Spleen (tissue), 11 donors: ENCODE data around the gene CDH18. TPM values are rescaled to one million over a fixed set of nuclear protein-coding genes. Genes with fewer than 3 reads are reported as not detected.

Experiments used
- DNase-seq: peaks from one replicate; pipeline ENCODE4 v3.0.0-alpha.2; 2020
- H3K27ac ChIP-seq, 8 donors: fragments of 200-600 bp; sonication (generic) in 7 of 8; 1 replicate in 4 of 8; 2 replicates in 4 of 8; pipeline versions ENCODE4 v1.5.0 to v1.8.0; 2016 to 2021; ENCODE audit warnings: inconsistent platforms in 4 of 8, mild to moderate bottlenecking in 4 of 8, moderate library complexity in 1 of 8
- H3K27me3 ChIP-seq, 7 donors: fragments of 200-600 bp; sonication (generic) in 6 of 7; replicated peaks in 1 of 7; 1 replicate in 4 of 7; 2 replicates in 3 of 7; pipeline versions ENCODE4 v1.5.0 to v1.8.0; 2016 to 2021; ENCODE audit warnings: inconsistent platforms in 3 of 7, mild to moderate bottlenecking in 1 of 7
- H3K36me3 ChIP-seq, 6 donors: fragments of 200-600 bp; sonication (generic) in 5 of 6; 1 replicate in 4 of 6; 2 replicates in 2 of 6; pipeline versions ENCODE4 v1.5.0 to v1.8.0; 2016 to 2021; ENCODE audit warnings: inconsistent platforms in 2 of 6
- H3K4me1 ChIP-seq, 6 donors: fragments of 200-600 bp; sonication (generic) in 5 of 6; 1 replicate in 3 of 6; 2 replicates in 3 of 6; pipeline versions ENCODE4 v1.5.0 to v1.8.0; 2016 to 2021; ENCODE audit warnings: inconsistent platforms in 3 of 6
- H3K4me3 ChIP-seq, 8 donors: fragments of 200-600 bp; sonication (generic) in 7 of 8; 1 replicate in 4 of 8; 2 replicates in 4 of 8; pipeline versions ENCODE4 v1.5.0 to v1.8.0; 2016 to 2021; ENCODE audit warnings: inconsistent platforms in 4 of 8, mild to moderate bottlenecking in 4 of 8, moderate library complexity in 2 of 8
- H3K9me3 ChIP-seq, 8 donors: fragments of 200-600 bp; sonication (generic) in 7 of 8; 1 replicate in 4 of 8; 2 replicates in 4 of 8; pipeline versions ENCODE4 v1.5.0 to v1.8.0; 2016 to 2021; ENCODE audit warnings: inconsistent platforms in 4 of 8
- POLR2A ChIP-seq, 3 donors: fragments of 450-650 bp; IDR thresholded peaks; one replicate each; pipeline ENCODE4 v1.5.1; 2017; ENCODE audit warnings: antibody characterized with exemption in 3 of 3, mild to moderate bottlenecking in 1 of 3
- POLR2AphosphoS5 ChIP-seq, 3 donors: sonication (generic); formaldehyde crosslinking; IDR thresholded peaks; one replicate each; pipeline ENCODE4 v1.5.1; 2017; ENCODE audit warnings: antibody characterized with exemption in 3 of 3
- WGBS, 5 donors: extraction: QIAGEN DNeasy Blood & Tissue Kit in 3 of 5; methylation state at CpG; one replicate each; pipeline versions ENCODE4 v1.1.5 to v1.1.7; 2013 to 2018; 5-methylcytosine and 5-hydroxymethylcytosine counted together
- intact Hi-C: fragments of 100-400 bp; cut with DNase I; formaldehyde crosslinking; loops from one replicate; pipeline ENCODE4 v1.15.0; 2023; ENCODE audit warnings: low total_unique reads
- polyA plus RNA-seq, 3 donors: library from polyadenylated mRNA; stranded (reverse); fragments of 200-250 nt; gene quantifications; one replicate each; pipeline ENCODE4 v1.2.1, GENCODE V29; 2013
- total RNA-seq, 7 donors: library from RNA; depleted of rRNA in 3 of 7; stranded (reverse); fragments of >200 nt in 3 of 7; fragmentation: NEBNext Ultra II Directional in 4 of 7; extraction: Animal tissue kit (Norgen Biotek cat#: 25700) in 4 of 7; gene quantifications; one replicate each; pipeline versions ENCODE4 v1.1.0 to v1.2.1, GENCODE V29; 2016 to 2021
- TF ChIP-seq, protein P1 (sequence below), 11 experiments: fragments of 200-600 bp in 7 of 11; fragments of 450-650 bp in 4 of 11; sonication (generic) in 4 of 11; IDR thresholded peaks in 8 of 11; conservative IDR thresholded peaks in 3 of 11; 1 replicate in 7 of 11; 2 replicates in 4 of 11; pipeline versions ENCODE4 v1.4.0 to v1.8.0; 2016 to 2021; ENCODE audit warnings: antibody characterized with exemption in 11 of 11, inconsistent platforms in 4 of 11, mild to moderate bottlenecking in 1 of 11
- donor health status: healthy with polysubstance abuse.
- donor health status: DM: no; HTN: no; CAD: no; lungs with moderate emphysema.
- donor health status: DM: no; HTN: no; CAD: no.
- donor health status: Bipolar disorder and iron deficiency.
- donor health status: healthy.
- donor health status: DM: no; HTN: no; CAD: no.
- donor health status: DM: yes; HTN: yes; CAD: no.

The CDH18 gene
- total and polyA plus RNA-seq, 10 donors = 0.26 TPM; not detected in 9

DNA sequence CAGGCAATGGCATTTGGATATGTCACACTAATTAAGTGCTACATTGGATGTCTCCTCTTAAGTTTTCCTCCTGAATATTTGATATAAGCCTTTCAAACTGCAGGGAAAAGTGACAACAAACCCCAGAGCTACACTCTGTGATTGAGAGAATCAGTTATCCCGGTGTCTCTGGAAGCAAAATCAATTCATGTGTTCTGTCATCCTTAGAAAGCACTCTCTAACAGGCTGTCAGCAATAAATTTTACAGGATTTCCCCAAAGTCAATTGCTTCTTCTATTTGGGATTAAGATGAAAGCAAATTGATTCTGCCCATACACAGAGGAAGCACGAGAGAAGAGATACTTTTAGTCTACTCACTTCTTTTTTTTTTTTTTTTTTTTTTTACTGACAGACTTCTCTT is 332.4 kb downstream of the CDH18 start:
- Histone ChIP-seq H3K9me3 (peaks cover 0 to 10% (median 0%) of the 10 kb centered on the region in 8 donors), H3K4me1 (no peaks in the 10 kb centered on the region), H3K36me3 (no peaks in the 10 kb centered on the region), H3K27ac (no peak overlapping the region), H3K4me3 (no peak overlapping the region), H3K27me3 (no peaks in the 10 kb centered on the region)
- no peak for TF ChIP-seq POLR2A (IDR thresholded peaks at IDR 0.05)
- TF ChIP-seq, protein P1, sequence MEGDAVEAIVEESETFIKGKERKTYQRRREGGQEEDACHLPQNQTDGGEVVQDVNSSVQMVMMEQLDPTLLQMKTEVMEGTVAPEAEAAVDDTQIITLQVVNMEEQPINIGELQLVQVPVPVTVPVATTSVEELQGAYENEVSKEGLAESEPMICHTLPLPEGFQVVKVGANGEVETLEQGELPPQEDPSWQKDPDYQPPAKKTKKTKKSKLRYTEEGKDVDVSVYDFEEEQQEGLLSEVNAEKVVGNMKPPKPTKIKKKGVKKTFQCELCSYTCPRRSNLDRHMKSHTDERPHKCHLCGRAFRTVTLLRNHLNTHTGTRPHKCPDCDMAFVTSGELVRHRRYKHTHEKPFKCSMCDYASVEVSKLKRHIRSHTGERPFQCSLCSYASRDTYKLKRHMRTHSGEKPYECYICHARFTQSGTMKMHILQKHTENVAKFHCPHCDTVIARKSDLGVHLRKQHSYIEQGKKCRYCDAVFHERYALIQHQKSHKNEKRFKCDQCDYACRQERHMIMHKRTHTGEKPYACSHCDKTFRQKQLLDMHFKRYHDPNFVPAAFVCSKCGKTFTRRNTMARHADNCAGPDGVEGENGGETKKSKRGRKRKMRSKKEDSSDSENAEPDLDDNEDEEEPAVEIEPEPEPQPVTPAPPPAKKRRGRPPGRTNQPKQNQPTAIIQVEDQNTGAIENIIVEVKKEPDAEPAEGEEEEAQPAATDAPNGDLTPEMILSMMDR (IDR thresholded peaks at IDR 0.05 in 8 of 11, conservative IDR thresholded peaks at IDR 0.05 in 3 of 11) = no peak
- TF ChIP-seq POLR2AphosphoS5 (IDR thresholded peaks at IDR 0.05) = no peak
- DNase-seq = no peak
- WGBS, 5 donors = 42 to 62% (median 53%) methylated on average over 2 of the region's 2 CpGs
- intact Hi-C loops = no loop called here

DNA sequence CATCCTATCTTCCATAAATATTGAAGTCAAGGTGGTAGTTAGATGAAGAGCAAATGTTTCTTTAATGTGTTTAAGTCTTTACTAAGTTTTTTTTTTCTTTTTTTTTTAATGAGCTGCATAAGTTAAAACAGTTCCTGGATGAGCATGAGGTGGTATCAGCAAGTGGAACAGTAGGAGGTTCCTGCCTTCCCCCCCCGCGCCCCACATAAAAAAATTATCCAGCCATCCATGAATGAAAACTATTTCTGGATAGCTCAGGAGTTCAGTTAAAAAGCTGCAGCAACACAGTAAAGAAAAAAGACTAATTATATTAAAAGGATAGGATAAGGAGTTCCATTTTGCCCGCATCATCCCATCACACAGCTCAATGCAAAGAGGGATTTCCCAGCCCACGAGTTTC is 349.5 kb downstream of the CDH18 start:
- H3K4me1 ChIP-seq = no peaks in the 10 kb centered on the region
- peaks cover 0 to 9% (median 0%) of the 10 kb centered on the region in 8 donors for H3K9me3 ChIP-seq
- TF ChIP-seq, protein P1 (IDR thresholded peaks at IDR 0.05 in 8 of 11, conservative IDR thresholded peaks at IDR 0.05 in 3 of 11) = no peak
- TF ChIP-seq POLR2AphosphoS5 (IDR thresholded peaks at IDR 0.05) = no peak
- TF ChIP-seq POLR2A (IDR thresholded peaks at IDR 0.05) = no peak
- no peaks in the 10 kb centered on the region for H3K36me3 ChIP-seq
- H3K27me3 ChIP-seq = no peaks in the 10 kb centered on the region
- no peak for DNase-seq
- H3K27ac ChIP-seq = no peak overlapping the region
- intact Hi-C loops = no loop called here
- no peak overlapping the region for H3K4me3 ChIP-seq
- 84 to 92% (median 89%) methylated on average over 4 of the region's 4 CpGs for WGBS, 5 donors

DNA sequence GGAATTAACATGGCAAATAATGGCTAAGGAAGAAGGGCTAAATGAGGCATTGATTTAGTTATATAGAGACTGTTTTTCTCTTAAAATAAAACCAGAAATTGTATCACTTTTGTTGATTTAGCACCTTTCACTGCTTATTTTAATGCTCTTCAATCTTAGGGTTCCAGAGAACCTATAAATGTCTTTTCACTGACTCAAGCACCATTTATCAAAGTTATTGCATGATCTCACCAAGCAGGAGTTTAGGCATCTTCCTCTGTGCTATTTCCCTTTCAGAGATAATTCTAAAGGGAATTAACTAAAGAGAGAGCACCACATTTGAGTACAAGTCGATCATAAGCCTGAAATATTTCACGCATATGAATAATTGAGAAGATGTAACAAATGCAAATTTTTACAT is 357.1 kb downstream of the CDH18 start:
- H3K9me3 ChIP-seq = peaks cover 0 to 4% (median 0%) of the 10 kb centered on the region in 8 donors
- no peak overlapping the region for H3K4me3 ChIP-seq
- H3K27ac ChIP-seq = no peak overlapping the region
- intact Hi-C loops = no loop called here
- no peaks in the 10 kb centered on the region for H3K36me3 ChIP-seq
- no peaks in the 10 kb centered on the region for H3K4me1 ChIP-seq
- 82 to 92% (median 86%) methylated on average over 2 of the region's 2 CpGs for WGBS, 5 donors
- no peaks in the 10 kb centered on the region for H3K27me3 ChIP-seq
- TF ChIP-seq POLR2A (IDR thresholded peaks at IDR 0.05) = no peak
- no peak for DNase-seq

DNA sequence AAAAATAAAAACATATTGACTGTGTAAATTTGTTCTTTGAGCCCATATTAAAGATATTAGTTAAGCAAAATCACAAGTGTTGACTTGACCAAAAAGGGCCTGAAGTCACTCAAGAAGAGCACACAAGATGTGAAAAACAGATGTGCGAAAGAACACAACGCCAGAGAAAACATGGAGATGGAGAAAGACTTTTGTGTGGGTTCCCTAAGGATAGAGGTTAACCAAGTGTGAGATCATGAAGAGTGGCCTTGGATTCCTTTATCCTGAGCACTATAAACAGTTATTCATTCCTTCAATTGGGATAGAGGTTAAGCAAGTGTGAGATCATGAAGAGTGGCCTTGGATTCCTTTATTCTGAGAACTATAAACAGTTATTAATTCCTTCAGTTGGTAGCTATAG is 361.8 kb downstream of the CDH18 start:
- H3K27me3 ChIP-seq = no peaks in the 10 kb centered on the region
- H3K9me3 ChIP-seq = peaks cover 0 to 4% (median 0%) of the 10 kb centered on the region in 8 donors
- 84 to 97% (median 89%) methylated on average over 2 of the region's 2 CpGs for WGBS, 5 donors
- no peaks in the 10 kb centered on the region for H3K36me3 ChIP-seq
- H3K4me3 ChIP-seq = no peak overlapping the region
- no peak for DNase-seq
- no peak for TF ChIP-seq POLR2A (IDR thresholded peaks at IDR 0.05)
- TF ChIP-seq POLR2AphosphoS5 (IDR thresholded peaks at IDR 0.05) = no peak
- TF ChIP-seq, protein P1 (IDR thresholded peaks at IDR 0.05 in 8 of 11, conservative IDR thresholded peaks at IDR 0.05 in 3 of 11) = no peak
- intact Hi-C loops = no loop called here
- no peak overlapping the region for H3K27ac ChIP-seq
- no peaks in the 10 kb centered on the region for H3K4me1 ChIP-seq

DNA sequence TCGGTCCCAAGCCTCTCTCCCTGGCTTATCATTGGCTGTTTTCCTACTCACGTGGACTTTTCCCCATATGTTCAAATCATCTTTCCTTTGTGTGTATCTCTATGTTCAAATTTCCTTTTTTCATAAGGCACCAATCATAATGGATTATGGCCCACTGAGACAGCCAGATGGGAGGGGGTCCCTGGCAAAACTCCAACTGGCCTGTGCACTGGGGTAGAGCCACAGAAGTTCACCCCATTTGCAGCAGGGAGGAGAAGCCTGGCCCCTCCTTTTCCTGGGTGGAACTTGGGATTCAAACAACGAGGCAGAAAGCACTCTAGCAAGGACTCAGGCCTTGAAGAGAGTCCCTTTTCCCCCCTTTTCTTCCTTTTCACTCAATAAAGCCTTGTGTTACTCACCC is 362.4 kb downstream of the CDH18 start:
- peaks cover 0 to 4% (median 0%) of the 10 kb centered on the region in 8 donors for H3K9me3 ChIP-seq
- TF ChIP-seq POLR2A (IDR thresholded peaks at IDR 0.05) = no peak
- TF ChIP-seq POLR2AphosphoS5 (IDR thresholded peaks at IDR 0.05) = no peak
- TF ChIP-seq, protein P1 (IDR thresholded peaks at IDR 0.05 in 8 of 11, conservative IDR thresholded peaks at IDR 0.05 in 3 of 11) = no peak
- H3K36me3 ChIP-seq = no peaks in the 10 kb centered on the region
- no peaks in the 10 kb centered on the region for H3K27me3 ChIP-seq
- no peak overlapping the region for H3K27ac ChIP-seq
- H3K4me1 ChIP-seq = no peaks in the 10 kb centered on the region
- intact Hi-C loops = no loop called here
- 60 to 82% (median 64%) methylated on average over 3 of the region's 3 CpGs for WGBS, 5 donors
- no peak for DNase-seq
- H3K4me3 ChIP-seq = no peak overlapping the region
